Lower leg skin (tissue), 3 donors: ENCODE measurements around the gene TTC7B.

ENCODE experiments used
- POLR2A ChIP-seq, 2 donors: fragments of 450-650 bp; IDR thresholded peaks; one replicate each; pipeline ENCODE4 v1.6.1; 2016 to 2017; ENCODE audit warnings: antibody characterized with exemption in 2 of 2, mild to moderate bottlenecking in 1 of 2, moderate library complexity in 1 of 2
- TF ChIP-seq, protein P1 (sequence below), 3 donors: fragments of 450-650 bp; IDR thresholded peaks; one replicate each; pipeline ENCODE4 v1.5.1; 2016; ENCODE audit warnings: antibody characterized with exemption in 3 of 3, mild to moderate bottlenecking in 3 of 3, moderate library complexity in 2 of 3

DNA sequence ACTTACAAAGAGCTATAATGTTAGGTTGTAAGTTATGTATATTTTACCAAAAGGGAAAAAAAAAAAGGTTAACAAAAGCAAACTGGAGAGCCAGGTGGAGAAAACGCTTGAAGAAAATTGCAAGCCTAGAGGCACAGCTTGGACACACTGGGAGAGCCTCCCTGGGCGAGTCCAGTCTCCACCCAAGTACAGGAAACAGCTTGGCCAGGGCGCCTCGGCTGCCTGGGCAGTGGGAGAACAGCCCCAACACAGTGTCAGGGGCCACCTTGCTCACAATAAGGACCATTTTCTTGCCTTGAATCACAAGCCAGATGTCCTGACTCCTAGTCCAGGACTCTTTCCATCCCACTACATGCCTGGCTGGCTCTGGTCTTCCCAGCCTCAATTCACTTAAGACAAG is 33.3 kb downstream of the TTC7B start:
- no peak for TF ChIP-seq POLR2A (IDR thresholded peaks at IDR 0.05)
- TF ChIP-seq, protein P1, sequence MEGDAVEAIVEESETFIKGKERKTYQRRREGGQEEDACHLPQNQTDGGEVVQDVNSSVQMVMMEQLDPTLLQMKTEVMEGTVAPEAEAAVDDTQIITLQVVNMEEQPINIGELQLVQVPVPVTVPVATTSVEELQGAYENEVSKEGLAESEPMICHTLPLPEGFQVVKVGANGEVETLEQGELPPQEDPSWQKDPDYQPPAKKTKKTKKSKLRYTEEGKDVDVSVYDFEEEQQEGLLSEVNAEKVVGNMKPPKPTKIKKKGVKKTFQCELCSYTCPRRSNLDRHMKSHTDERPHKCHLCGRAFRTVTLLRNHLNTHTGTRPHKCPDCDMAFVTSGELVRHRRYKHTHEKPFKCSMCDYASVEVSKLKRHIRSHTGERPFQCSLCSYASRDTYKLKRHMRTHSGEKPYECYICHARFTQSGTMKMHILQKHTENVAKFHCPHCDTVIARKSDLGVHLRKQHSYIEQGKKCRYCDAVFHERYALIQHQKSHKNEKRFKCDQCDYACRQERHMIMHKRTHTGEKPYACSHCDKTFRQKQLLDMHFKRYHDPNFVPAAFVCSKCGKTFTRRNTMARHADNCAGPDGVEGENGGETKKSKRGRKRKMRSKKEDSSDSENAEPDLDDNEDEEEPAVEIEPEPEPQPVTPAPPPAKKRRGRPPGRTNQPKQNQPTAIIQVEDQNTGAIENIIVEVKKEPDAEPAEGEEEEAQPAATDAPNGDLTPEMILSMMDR (IDR thresholded peaks at IDR 0.05), result no peak
